ENCODE measurements around the gene CHD6. TPM values are rescaled to one million over a fixed set of nuclear protein-coding genes. Genes with fewer than 3 reads are reported as not detected.

CHD6 gene
- total and polyA plus RNA-seq, 4 donors: 31.5 to 81.0 (median 49.7) TPM

GRCh38 chr20:41645372-41645771 is 27.2 kb upstream of the CHD6 start:
- Histone ChIP-seq H3K27ac (ENCODE audit: low read depth, low read length) (no peak overlapping the region), H3K4me1 (ENCODE audit: control insufficient read depth, insufficient read depth, low read length) (no peaks in the 10 kb centered on the region), H3K36me3 (ENCODE audit: control insufficient read depth, insufficient read depth, low read length) (no peaks in the 10 kb centered on the region), H3K9me3 (ENCODE audit: control insufficient read depth, insufficient read depth, low read length) (no peaks in the 10 kb centered on the region), H3K27me3 (ENCODE audit: control insufficient read depth, insufficient read depth, low read length) (no peaks in the 10 kb centered on the region), H3K4me3 (ENCODE audit: low read depth, low read length) (no peak overlapping the region)
- no peak for DNase-seq (ENCODE audit: low read depth in 4 of 6, low spot score in 6 of 6)
- WGBS (ENCODE audit: insufficient coverage): 88% methylated on average over 2 of the region's 3 CpGs

DNA sequence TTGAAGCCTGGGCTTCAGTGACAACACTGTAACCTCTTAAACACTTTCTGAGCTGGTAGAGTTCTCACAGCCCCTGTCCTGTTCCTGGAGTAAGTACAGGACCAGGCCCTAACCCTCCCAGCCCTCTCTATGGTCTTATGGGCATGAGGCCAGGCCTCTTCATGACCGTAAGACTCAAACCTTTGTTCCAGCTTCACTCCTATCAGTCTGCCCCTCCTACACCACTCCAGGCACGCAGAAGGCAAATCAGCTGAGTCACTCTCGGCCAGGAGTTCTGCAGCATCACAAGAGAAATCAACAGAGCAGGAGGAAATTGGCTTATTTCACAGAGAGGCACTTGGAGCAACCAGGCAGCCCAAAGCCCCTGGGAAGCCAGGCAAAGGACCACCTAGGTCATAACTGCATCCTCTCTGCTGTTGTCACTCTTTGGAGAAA is 25.3 kb upstream of the CHD6 start:
- H3K9me3 ChIP-seq (ENCODE audit: control insufficient read depth, insufficient read depth, low read length): no peaks in the 10 kb centered on the region
- no peak overlapping the region for H3K4me3 ChIP-seq (ENCODE audit: low read depth, low read length)
- 48% methylated on average over 2 of the region's 3 CpGs for WGBS (ENCODE audit: insufficient coverage)
- H3K27me3 ChIP-seq (ENCODE audit: control insufficient read depth, insufficient read depth, low read length): no peaks in the 10 kb centered on the region
- H3K27ac ChIP-seq (ENCODE audit: low read depth, low read length): no peak overlapping the region
- no peak for DNase-seq (ENCODE audit: low read depth in 4 of 6, low spot score in 6 of 6)
- no peaks in the 10 kb centered on the region for H3K4me1 ChIP-seq (ENCODE audit: control insufficient read depth, insufficient read depth, low read length)
- H3K36me3 ChIP-seq (ENCODE audit: control insufficient read depth, insufficient read depth, low read length): no peaks in the 10 kb centered on the region

GRCh38 chr20:41639630-41640029 is 21.5 kb upstream of the CHD6 start:
- WGBS (ENCODE audit: insufficient coverage): 0% methylated on average over 1 of the region's 2 CpGs
- H3K36me3 ChIP-seq (ENCODE audit: control insufficient read depth, insufficient read depth, low read length): no peaks in the 10 kb centered on the region
- H3K4me1 ChIP-seq (ENCODE audit: control insufficient read depth, insufficient read depth, low read length): no peaks in the 10 kb centered on the region
- no peak for DNase-seq (ENCODE audit: low read depth in 4 of 6, low spot score in 6 of 6)
- H3K27ac ChIP-seq (ENCODE audit: low read depth, low read length): no peak overlapping the region
- no peaks in the 10 kb centered on the region for H3K9me3 ChIP-seq (ENCODE audit: control insufficient read depth, insufficient read depth, low read length)
- no peak overlapping the region for H3K4me3 ChIP-seq (ENCODE audit: low read depth, low read length)
- no peaks in the 10 kb centered on the region for H3K27me3 ChIP-seq (ENCODE audit: control insufficient read depth, insufficient read depth, low read length)

- no peaks in the 10 kb centered on the region for H3K27me3 ChIP-seq (ENCODE audit: control insufficient read depth, insufficient read depth, low read length)
- WGBS (ENCODE audit: insufficient coverage): no CpG with 5 or more reads among the region's 1 CpG
Observed at GRCh38 chr20:41638456-41638855, 20.3 kb upstream of the CHD6 start.

DNA sequence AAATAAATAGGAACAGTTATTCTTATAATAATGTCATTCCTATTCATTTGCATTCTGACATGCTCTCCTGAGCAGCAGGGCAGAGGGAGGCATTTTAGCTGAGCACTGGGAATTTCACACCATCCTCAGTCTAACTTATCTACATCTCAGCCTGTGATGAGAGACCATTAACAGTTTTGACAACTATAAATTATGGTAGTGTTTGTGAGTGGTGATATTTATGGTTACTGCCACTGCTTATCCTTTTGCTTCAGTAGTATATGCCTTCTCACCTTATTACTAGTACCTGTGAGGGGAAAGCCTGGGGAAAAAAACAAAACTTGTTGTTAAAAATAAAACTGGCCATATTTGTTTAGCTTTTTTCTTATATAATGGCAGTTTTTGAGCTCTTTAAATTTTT is 17.0 kb upstream of the CHD6 start:
- DNase-seq (ENCODE audit: low read depth in 4 of 6, low spot score in 6 of 6): no peak
- no peaks in the 10 kb centered on the region for H3K4me1 ChIP-seq (ENCODE audit: control insufficient read depth, insufficient read depth, low read length)
- H3K4me3 ChIP-seq (ENCODE audit: low read depth, low read length): no peak overlapping the region
- no peaks in the 10 kb centered on the region for H3K36me3 ChIP-seq (ENCODE audit: control insufficient read depth, insufficient read depth, low read length)
- H3K9me3 ChIP-seq (ENCODE audit: control insufficient read depth, insufficient read depth, low read length): no peaks in the 10 kb centered on the region
- H3K27me3 ChIP-seq (ENCODE audit: control insufficient read depth, insufficient read depth, low read length): no peaks in the 10 kb centered on the region
- H3K27ac ChIP-seq (ENCODE audit: low read depth, low read length): no peak overlapping the region

More at GRCh38 chr20:41638456-41638855, 20.3 kb upstream of the CHD6 start:
- no peak for DNase-seq (ENCODE audit: low read depth in 4 of 6, low spot score in 6 of 6)
- Histone ChIP-seq H3K9me3 (ENCODE audit: control insufficient read depth, insufficient read depth, low read length) (no peaks in the 10 kb centered on the region), H3K27ac (ENCODE audit: low read depth, low read length) (no peak overlapping the region), H3K36me3 (ENCODE audit: control insufficient read depth, insufficient read depth, low read length) (no peaks in the 10 kb centered on the region), H3K4me3 (ENCODE audit: low read depth, low read length) (no peak overlapping the region), H3K4me1 (ENCODE audit: control insufficient read depth, insufficient read depth, low read length) (no peaks in the 10 kb centered on the region)

- Histone ChIP-seq H3K4me3 (ENCODE audit: low read depth, low read length) (no peak overlapping the region), H3K4me1 (ENCODE audit: control insufficient read depth, insufficient read depth, low read length) (no peaks in the 10 kb centered on the region), H3K9me3 (ENCODE audit: control insufficient read depth, insufficient read depth, low read length) (no peaks in the 10 kb centered on the region), H3K27me3 (ENCODE audit: control insufficient read depth, insufficient read depth, low read length) (no peaks in the 10 kb centered on the region), H3K36me3 (ENCODE audit: control insufficient read depth, insufficient read depth, low read length) (no peaks in the 10 kb centered on the region), H3K27ac (ENCODE audit: low read depth, low read length) (no peak overlapping the region)
- no CpG with 5 or more reads among the region's 2 CpGs for WGBS (ENCODE audit: insufficient coverage)
- no peak for DNase-seq (ENCODE audit: low read depth in 4 of 6, low spot score in 6 of 6)
Observed at GRCh38 chr20:41632896-41633295, 14.7 kb upstream of the CHD6 start.

GRCh38 chr20:41631826-41632225 is 13.6 kb upstream of the CHD6 start:
- H3K36me3 ChIP-seq (ENCODE audit: control insufficient read depth, insufficient read depth, low read length): no peaks in the 10 kb centered on the region
- 49% methylated on average over 3 of the region's 4 CpGs for WGBS (ENCODE audit: insufficient coverage)
- no peaks in the 10 kb centered on the region for H3K27me3 ChIP-seq (ENCODE audit: control insufficient read depth, insufficient read depth, low read length)
- H3K9me3 ChIP-seq (ENCODE audit: control insufficient read depth, insufficient read depth, low read length): no peaks in the 10 kb centered on the region
- no peaks in the 10 kb centered on the region for H3K4me1 ChIP-seq (ENCODE audit: control insufficient read depth, insufficient read depth, low read length)
- no peak overlapping the region for H3K4me3 ChIP-seq (ENCODE audit: low read depth, low read length)
- peak in 1 of 6 donors; percentile 43 for DNase-seq (ENCODE audit: low read depth in 4 of 6, low spot score in 6 of 6)
- no peak overlapping the region for H3K27ac ChIP-seq (ENCODE audit: low read depth, low read length)

GRCh38 chr20:41630846-41631245 is 12.7 kb upstream of the CHD6 start:
- Histone ChIP-seq H3K4me3 (ENCODE audit: low read depth, low read length) (no peak overlapping the region), H3K4me1 (ENCODE audit: control insufficient read depth, insufficient read depth, low read length) (no peaks in the 10 kb centered on the region), H3K36me3 (ENCODE audit: control insufficient read depth, insufficient read depth, low read length) (no peaks in the 10 kb centered on the region), H3K27ac (ENCODE audit: low read depth, low read length) (no peak overlapping the region), H3K27me3 (ENCODE audit: control insufficient read depth, insufficient read depth, low read length) (no peaks in the 10 kb centered on the region), H3K9me3 (ENCODE audit: control insufficient read depth, insufficient read depth, low read length) (no peaks in the 10 kb centered on the region)
- DNase-seq (ENCODE audit: low read depth in 4 of 6, low spot score in 6 of 6): no peak
- no CpG with 5 or more reads among the region's 1 CpG for WGBS (ENCODE audit: insufficient coverage)

- H3K27me3 ChIP-seq (ENCODE audit: control insufficient read depth, insufficient read depth, low read length): no peaks in the 10 kb centered on the region
- DNase-seq (ENCODE audit: low read depth in 4 of 6, low spot score in 6 of 6): no peak
- H3K36me3 ChIP-seq (ENCODE audit: control insufficient read depth, insufficient read depth, low read length): no peaks in the 10 kb centered on the region
- no peak overlapping the region for H3K4me3 ChIP-seq (ENCODE audit: low read depth, low read length)
- 88% methylated on average over 1 of the region's 5 CpGs for WGBS (ENCODE audit: insufficient coverage)
- H3K9me3 ChIP-seq (ENCODE audit: control insufficient read depth, insufficient read depth, low read length): no peaks in the 10 kb centered on the region
- no peak overlapping the region for H3K27ac ChIP-seq (ENCODE audit: low read depth, low read length)
- no peaks in the 10 kb centered on the region for H3K4me1 ChIP-seq (ENCODE audit: control insufficient read depth, insufficient read depth, low read length)
Observed at GRCh38 chr20:41627611-41628244, 9.6 kb upstream of the CHD6 start.

GRCh38 chr20:41627001-41627495 is 8.9 kb upstream of the CHD6 start:
- no peaks in the 10 kb centered on the region for H3K27me3 ChIP-seq (ENCODE audit: control insufficient read depth, insufficient read depth, low read length)
- no peak for DNase-seq (ENCODE audit: low read depth in 4 of 6, low spot score in 6 of 6)
- no peaks in the 10 kb centered on the region for H3K36me3 ChIP-seq (ENCODE audit: control insufficient read depth, insufficient read depth, low read length)
- no peaks in the 10 kb centered on the region for H3K9me3 ChIP-seq (ENCODE audit: control insufficient read depth, insufficient read depth, low read length)
- no peak overlapping the region for H3K4me3 ChIP-seq (ENCODE audit: low read depth, low read length)
- H3K4me1 ChIP-seq (ENCODE audit: control insufficient read depth, insufficient read depth, low read length): no peaks in the 10 kb centered on the region
- WGBS (ENCODE audit: insufficient coverage): no CpG with 5 or more reads among the region's 1 CpG
- no peak overlapping the region for H3K27ac ChIP-seq (ENCODE audit: low read depth, low read length)
